Activated CD8-positive, alpha-beta memory T cell treated with anti-CD3 and anti-CD28 coated beads, Interleukin-2, amount 50 U/mL, for 1 hour (primary cell): Measurements from ENCODE around the gene RABGGTA.

Source experiments
- DNase-seq: peaks from one replicate; pipeline ENCODE4 v3.0.0-alpha.2; 2020; ENCODE audit errors: extremely low read depth

Gene RABGGTA

GRCh38 chr14:24300326-24300980 lies 29.1 kb upstream of the RABGGTA start:
- no peak for DNase-seq

GRCh38 chr14:24299255-24300191 lies 28.1 kb upstream of the RABGGTA start, which contains the start of the genes DHRS1 and NOP9:
Gene DHRS1, minus strand, starts transcription at chr14:24299780. Its CDS starts 674 bp downstream, at chr14:24299106.
Gene NOP9, plus strand, starts transcription at chr14:24299850. Its CDS starts 105 bp downstream, at chr14:24299955.
- peak; percentile 75 for DNase-seq

- no peak for DNase-seq
These were observed 27.5 kb upstream of the RABGGTA start for GRCh38 chr14:24298892-24299254.

- no peak for DNase-seq
These were observed 26.0 kb upstream of the RABGGTA start for GRCh38 chr14:24297190-24297964.

GRCh38 chr14:24296341-24297157 lies 25.2 kb upstream of the RABGGTA start:
- DNase-seq = no peak

- no peak for DNase-seq
These were observed 22.1 kb upstream of the RABGGTA start for GRCh38 chr14:24293525-24293924.

- no peak for DNase-seq
These were observed 20.9 kb upstream of the RABGGTA start for GRCh38 chr14:24292118-24292807.

- DNase-seq = no peak
These were observed 20.2 kb upstream of the RABGGTA start for GRCh38 chr14:24291446-24292117.

GRCh38 chr14:24290746-24291145 lies 19.3 kb upstream of the RABGGTA start:
- no peak for DNase-seq

- no peak for DNase-seq
These were observed 18.4 kb upstream of the RABGGTA start for GRCh38 chr14:24289649-24290280.

- no peak for DNase-seq
These were observed 15.6 kb upstream of the RABGGTA start for GRCh38 chr14:24286996-24287395.

- no peak for DNase-seq
These were observed 14.0 kb upstream of the RABGGTA start for GRCh38 chr14:24285351-24285750.

- DNase-seq = no peak
These were observed 13.2 kb upstream of the RABGGTA start for GRCh38 chr14:24284501-24285035.

- DNase-seq = no peak
These were observed 12.5 kb upstream of the RABGGTA start for GRCh38 chr14:24283796-24284460.

- DNase-seq = no peak
These were observed 11.3 kb upstream of the RABGGTA start for GRCh38 chr14:24282736-24283135.

GRCh38 chr14:24281636-24282035 lies 10.2 kb upstream of the RABGGTA start:
- DNase-seq = no peak

- DNase-seq = no peak
These were observed 9.5 kb upstream of the RABGGTA start for GRCh38 chr14:24280797-24281460.
